HG03175 (cell line): ENCODE results near the gene LDLRAD3.

Source experiments
- ATAC-seq: cut with Tn5 transposase; IDR thresholded peaks from one replicate; pipeline ENCODE4 v1.9.1; 2021; ENCODE audit warnings: mild to moderate bottlenecking, moderate library complexity; ENCODE audit not compliant: unreplicated experiment

Gene LDLRAD3

GRCh38 chr11:36015799-36016198, 71.9 kb downstream of the LDLRAD3 start:
- ATAC-seq = no peak

GRCh38 chr11:36016263-36016662, 72.4 kb downstream of the LDLRAD3 start:
- no peak for ATAC-seq

- ATAC-seq = no peak
Observed at GRCh38 chr11:36016709-36017108, 72.8 kb downstream of the LDLRAD3 start.

GRCh38 chr11:36019005-36019596, 75.2 kb downstream of the LDLRAD3 start:
- ATAC-seq = no peak

- ATAC-seq = no peak
Observed at GRCh38 chr11:36019722-36020121, 75.9 kb downstream of the LDLRAD3 start.

GRCh38 chr11:36022882-36023281, 79.0 kb downstream of the LDLRAD3 start:
- ATAC-seq = no peak

GRCh38 chr11:36023922-36024321, 80.1 kb downstream of the LDLRAD3 start:
- no peak for ATAC-seq

GRCh38 chr11:36024716-36025115, 80.9 kb downstream of the LDLRAD3 start:
- ATAC-seq = no peak

GRCh38 chr11:36026315-36026968, 82.6 kb downstream of the LDLRAD3 start:
- ATAC-seq = no peak

- no peak for ATAC-seq
Observed at GRCh38 chr11:36027731-36028130, 83.9 kb downstream of the LDLRAD3 start.

- no peak for ATAC-seq
Observed at GRCh38 chr11:36029616-36030015, 85.8 kb downstream of the LDLRAD3 start.

GRCh38 chr11:36030731-36031281, 86.9 kb downstream of the LDLRAD3 start:
- no peak for ATAC-seq

GRCh38 chr11:36033082-36033751, 89.4 kb downstream of the LDLRAD3 start:
- ATAC-seq = no peak

- no peak for ATAC-seq
Observed at GRCh38 chr11:36033936-36034335, 90.1 kb downstream of the LDLRAD3 start.

GRCh38 chr11:36034551-36035331, 90.9 kb downstream of the LDLRAD3 start:
- ATAC-seq = no peak

- no peak for ATAC-seq
Observed at GRCh38 chr11:36035454-36035853, 91.6 kb downstream of the LDLRAD3 start.

- no peak for ATAC-seq
Observed at GRCh38 chr11:36035999-36036398, 92.1 kb downstream of the LDLRAD3 start.

- ATAC-seq = no peak
Observed at GRCh38 chr11:36037031-36037430, 93.2 kb downstream of the LDLRAD3 start.

- no peak for ATAC-seq
Observed at GRCh38 chr11:36038541-36038940, 94.7 kb downstream of the LDLRAD3 start.

GRCh38 chr11:36039471-36039870, 95.6 kb downstream of the LDLRAD3 start:
- no peak for ATAC-seq

GRCh38 chr11:36041988-36042611, 98.2 kb downstream of the LDLRAD3 start:
- no peak for ATAC-seq
